GM18861 (cell line): ENCODE results near the gene EIF4EBP2.

ENCODE experiments used
- ATAC-seq: cut with Tn5 transposase; IDR thresholded peaks from one replicate; pipeline ENCODE4 v1.9.1; 2021; ENCODE audit not compliant: unreplicated experiment

Gene EIF4EBP2

GRCh38 chr10:70430493-70431445, 26.8 kb downstream of the EIF4EBP2 start:
- ATAC-seq, result no peak

- no peak for ATAC-seq
Measured at GRCh38 chr10:70432101-70432500, 28.2 kb downstream of the EIF4EBP2 start.

GRCh38 chr10:70432561-70433263, 28.8 kb downstream of the EIF4EBP2 start:
- ATAC-seq, result no peak

GRCh38 chr10:70433581-70434280, 29.8 kb downstream of the EIF4EBP2 start:
- ATAC-seq, result no peak

GRCh38 chr10:70435241-70436085, 31.5 kb downstream of the EIF4EBP2 start:
- ATAC-seq, result no peak

- ATAC-seq, result no peak
Measured at GRCh38 chr10:70437721-70438120, 33.8 kb downstream of the EIF4EBP2 start.

- no peak for ATAC-seq
Measured at GRCh38 chr10:70440296-70441160, 36.6 kb downstream of the EIF4EBP2 start.

- ATAC-seq, result no peak
Measured at GRCh38 chr10:70441161-70441894, 37.4 kb downstream of the EIF4EBP2 start, which contains the start of gene NODAL. Gene NODAL (minus strand): TSS chr10:70441681. CDS start chr10:70441667, 14 bp downstream.

GRCh38 chr10:70441895-70442309, 38.0 kb downstream of the EIF4EBP2 start:
- ATAC-seq, result no peak

- no peak for ATAC-seq
Measured at GRCh38 chr10:70442332-70442988, 38.5 kb downstream of the EIF4EBP2 start.

GRCh38 chr10:70444744-70445143, 40.8 kb downstream of the EIF4EBP2 start:
- ATAC-seq, result no peak

- ATAC-seq, result no peak
Measured at GRCh38 chr10:70445718-70446657, 42.0 kb downstream of the EIF4EBP2 start.

- ATAC-seq, result no peak
Measured at GRCh38 chr10:70448236-70448635, 44.3 kb downstream of the EIF4EBP2 start.

- ATAC-seq, result no peak
Measured at GRCh38 chr10:70455213-70455630, 51.3 kb downstream of the EIF4EBP2 start.

GRCh38 chr10:70456164-70456563, 52.2 kb downstream of the EIF4EBP2 start:
- no peak for ATAC-seq

- ATAC-seq, result no peak
Measured at GRCh38 chr10:70457759-70458305, 53.9 kb downstream of the EIF4EBP2 start.
